NCI-H748 (cell line): ENCODE measurements around the gene MACC1.

Experiments used
- DNase-seq: peaks from one replicate; lab custom pipeline; 2025; ENCODE audit not compliant: unreplicated experiment; lab: John Stamatoyannopoulos, UW

MACC1 gene

GRCh38 chr7:20217193-20217948 is at the start of gene MACC1:
Gene MACC1 (minus strand): TSS chr7:20217384. CDS start chr7:20161862, 55,522 bp downstream.
- DNase-seq, result peak; percentile 87

- DNase-seq, result no peak
Observed at GRCh38 chr7:20264623-20265022, 47.4 kb upstream of the MACC1 start.

GRCh38 chr7:20260223-20260622 is 43.0 kb upstream of the MACC1 start:
- no peak for DNase-seq

- no peak for DNase-seq
Observed at GRCh38 chr7:20257212-20257611, 40.0 kb upstream of the MACC1 start.

- no peak for DNase-seq
Observed at GRCh38 chr7:20249920-20250319, 32.7 kb upstream of the MACC1 start.

- DNase-seq, result no peak
Observed at GRCh38 chr7:20249376-20249775, 32.2 kb upstream of the MACC1 start.

- no peak for DNase-seq
Observed at GRCh38 chr7:20246236-20246635, 29.1 kb upstream of the MACC1 start.

- no peak for DNase-seq
Observed at GRCh38 chr7:20244334-20245120, 27.3 kb upstream of the MACC1 start.

GRCh38 chr7:20241911-20242261 is 24.7 kb upstream of the MACC1 start:
- no peak for DNase-seq

GRCh38 chr7:20241194-20241910 is 24.2 kb upstream of the MACC1 start:
- DNase-seq, result peak; percentile 60

GRCh38 chr7:20240080-20240926 is 23.1 kb upstream of the MACC1 start:
- no peak for DNase-seq

GRCh38 chr7:20238754-20239324 is 21.7 kb upstream of the MACC1 start:
- no peak for DNase-seq

GRCh38 chr7:20238194-20238753 is 21.1 kb upstream of the MACC1 start:
- no peak for DNase-seq

GRCh38 chr7:20237464-20238193 is 20.4 kb upstream of the MACC1 start:
- DNase-seq, result no peak

GRCh38 chr7:20236790-20237189 is 19.6 kb upstream of the MACC1 start:
- DNase-seq, result no peak

- no peak for DNase-seq
Observed at GRCh38 chr7:20236043-20236442, 18.9 kb upstream of the MACC1 start.

- DNase-seq, result no peak
Observed at GRCh38 chr7:20235288-20235687, 18.1 kb upstream of the MACC1 start.

- no peak for DNase-seq
Observed at GRCh38 chr7:20233362-20233761, 16.2 kb upstream of the MACC1 start.

GRCh38 chr7:20232848-20233247 is 15.7 kb upstream of the MACC1 start:
- no peak for DNase-seq
